Measurements from ENCODE around the gene CLCN3.

CLCN3 gene

GRCh38 chr4:169625886-169626285, 5.5 kb downstream of the CLCN3 start:
- DNase-seq (ENCODE audit: insufficient read length, low spot score) (no peak), FAIRE-seq (no peak)
- TF ChIP-seq PAX5 (IDR thresholded peaks at IDR 0.05; ENCODE audit: insufficient read depth, low read length, severe bottlenecking), result no peak
- no peak for TF ChIP-seq SPI1 (IDR thresholded peaks at IDR 0.05; ENCODE audit: low read depth, low read length)
- TF ChIP-seq POU2F2 (IDR thresholded peaks at IDR 0.05; ENCODE audit: low read depth, low read length), result no peak
- TF ChIP-seq POLR2AphosphoS5 (IDR thresholded peaks at IDR 0.05; ENCODE audit: low read depth, low read length), result no peak
- no peak for TF ChIP-seq POLR2A (IDR thresholded peaks at IDR 0.05; ENCODE audit: low read depth, low read length)
- TF ChIP-seq TAF1 (IDR thresholded peaks at IDR 0.05; ENCODE audit: low read depth, low read length), result no peak

- no peak for FAIRE-seq
- no peak for DNase-seq (ENCODE audit: insufficient read length, low spot score)
- TF ChIP-seq POLR2A (IDR thresholded peaks at IDR 0.05; ENCODE audit: low read depth, low read length) (no peak), PAX5 (IDR thresholded peaks at IDR 0.05; ENCODE audit: insufficient read depth, low read length, severe bottlenecking) (no peak), POU2F2 (IDR thresholded peaks at IDR 0.05; ENCODE audit: low read depth, low read length) (no peak), SPI1 (IDR thresholded peaks at IDR 0.05; ENCODE audit: low read depth, low read length) (no peak), POLR2AphosphoS5 (IDR thresholded peaks at IDR 0.05; ENCODE audit: low read depth, low read length) (no peak), TAF1 (IDR thresholded peaks at IDR 0.05; ENCODE audit: low read depth, low read length) (no peak)
These were observed 6.2 kb downstream of the CLCN3 start for GRCh38 chr4:169626331-169627282.

GRCh38 chr4:169627307-169627706, 6.9 kb downstream of the CLCN3 start:
- peak; percentile 5 for FAIRE-seq
- no peak for DNase-seq (ENCODE audit: insufficient read length, low spot score)

GRCh38 chr4:169628579-169628978, 8.2 kb downstream of the CLCN3 start:
- FAIRE-seq, result no peak
- DNase-seq (ENCODE audit: insufficient read length, low spot score), result no peak
- no peak for TF ChIP-seq PAX5 (IDR thresholded peaks at IDR 0.05; ENCODE audit: insufficient read depth, low read length, severe bottlenecking)
- no peak for TF ChIP-seq POLR2A (IDR thresholded peaks at IDR 0.05; ENCODE audit: low read depth, low read length)
- TF ChIP-seq POU2F2 (IDR thresholded peaks at IDR 0.05; ENCODE audit: low read depth, low read length), result no peak
- TF ChIP-seq TAF1 (IDR thresholded peaks at IDR 0.05; ENCODE audit: low read depth, low read length), result no peak
- TF ChIP-seq POLR2AphosphoS5 (IDR thresholded peaks at IDR 0.05; ENCODE audit: low read depth, low read length), result no peak
- TF ChIP-seq SPI1 (IDR thresholded peaks at IDR 0.05; ENCODE audit: low read depth, low read length), result no peak

More at GRCh38 chr4:169627307-169627706, 6.9 kb downstream of the CLCN3 start:
- TF ChIP-seq POU2F2 (IDR thresholded peaks at IDR 0.05; ENCODE audit: low read depth, low read length) (no peak), POLR2A (IDR thresholded peaks at IDR 0.05; ENCODE audit: low read depth, low read length) (no peak), SPI1 (IDR thresholded peaks at IDR 0.05; ENCODE audit: low read depth, low read length) (no peak), TAF1 (IDR thresholded peaks at IDR 0.05; ENCODE audit: low read depth, low read length) (no peak), POLR2AphosphoS5 (IDR thresholded peaks at IDR 0.05; ENCODE audit: low read depth, low read length) (no peak), PAX5 (IDR thresholded peaks at IDR 0.05; ENCODE audit: insufficient read depth, low read length, severe bottlenecking) (no peak)

- FAIRE-seq, result no peak
- no peak for DNase-seq (ENCODE audit: insufficient read length, low spot score)
- no peak for TF ChIP-seq POLR2A (IDR thresholded peaks at IDR 0.05; ENCODE audit: low read depth, low read length)
- TF ChIP-seq PAX5 (IDR thresholded peaks at IDR 0.05; ENCODE audit: insufficient read depth, low read length, severe bottlenecking), result no peak
- no peak for TF ChIP-seq POLR2AphosphoS5 (IDR thresholded peaks at IDR 0.05; ENCODE audit: low read depth, low read length)
- TF ChIP-seq TAF1 (IDR thresholded peaks at IDR 0.05; ENCODE audit: low read depth, low read length), result no peak
- TF ChIP-seq POU2F2 (IDR thresholded peaks at IDR 0.05; ENCODE audit: low read depth, low read length), result no peak
- no peak for TF ChIP-seq SPI1 (IDR thresholded peaks at IDR 0.05; ENCODE audit: low read depth, low read length)
These were observed 9.7 kb downstream of the CLCN3 start for GRCh38 chr4:169630069-169630468.

- FAIRE-seq, result no peak
- TF ChIP-seq SPI1 (IDR thresholded peaks at IDR 0.05; ENCODE audit: low read depth, low read length), result no peak
- no peak for TF ChIP-seq POLR2A (IDR thresholded peaks at IDR 0.05; ENCODE audit: low read depth, low read length)
- TF ChIP-seq POU2F2 (IDR thresholded peaks at IDR 0.05; ENCODE audit: low read depth, low read length), result no peak
- TF ChIP-seq TAF1 (IDR thresholded peaks at IDR 0.05; ENCODE audit: low read depth, low read length), result no peak
- DNase-seq (ENCODE audit: insufficient read length, low spot score), result no peak
These were observed 12.5 kb downstream of the CLCN3 start for GRCh38 chr4:169632896-169633295.

GRCh38 chr4:169634975-169635374, 14.6 kb downstream of the CLCN3 start:
- FAIRE-seq, result no peak
- TF ChIP-seq POLR2AphosphoS5 (IDR thresholded peaks at IDR 0.05; ENCODE audit: low read depth, low read length), result no peak
- TF ChIP-seq TAF1 (IDR thresholded peaks at IDR 0.05; ENCODE audit: low read depth, low read length), result no peak
- no peak for DNase-seq (ENCODE audit: insufficient read length, low spot score)

GRCh38 chr4:169640261-169640870, 20.0 kb downstream of the CLCN3 start:
- TF ChIP-seq SPI1 (IDR thresholded peaks at IDR 0.05; ENCODE audit: low read depth, low read length), result no peak
- no peak for TF ChIP-seq PAX5 (IDR thresholded peaks at IDR 0.05; ENCODE audit: insufficient read depth, low read length, severe bottlenecking)
- no peak for TF ChIP-seq POU2F2 (IDR thresholded peaks at IDR 0.05; ENCODE audit: low read depth, low read length)
- no peak for TF ChIP-seq TAF1 (IDR thresholded peaks at IDR 0.05; ENCODE audit: low read depth, low read length)
- TF ChIP-seq POLR2A (IDR thresholded peaks at IDR 0.05; ENCODE audit: low read depth, low read length), result no peak
- TF ChIP-seq POLR2AphosphoS5 (IDR thresholded peaks at IDR 0.05; ENCODE audit: low read depth, low read length), result no peak
- DNase-seq (ENCODE audit: insufficient read length, low spot score) (no peak), FAIRE-seq (no peak)

GRCh38 chr4:169644802-169645201, 24.4 kb downstream of the CLCN3 start:
- DNase-seq (ENCODE audit: insufficient read length, low spot score) (no peak), FAIRE-seq (no peak)
- no peak for TF ChIP-seq PAX5 (IDR thresholded peaks at IDR 0.05; ENCODE audit: insufficient read depth, low read length, severe bottlenecking)
- no peak for TF ChIP-seq SPI1 (IDR thresholded peaks at IDR 0.05; ENCODE audit: low read depth, low read length)
- TF ChIP-seq TAF1 (IDR thresholded peaks at IDR 0.05; ENCODE audit: low read depth, low read length), result no peak
- TF ChIP-seq POLR2AphosphoS5 (IDR thresholded peaks at IDR 0.05; ENCODE audit: low read depth, low read length), result no peak
- no peak for TF ChIP-seq POU2F2 (IDR thresholded peaks at IDR 0.05; ENCODE audit: low read depth, low read length)
- TF ChIP-seq POLR2A (IDR thresholded peaks at IDR 0.05; ENCODE audit: low read depth, low read length), result no peak

Measured in GM12891 (cell line).